IMR-90 (cell line): ENCODE results near the gene AKAP6. TPM values are rescaled to one million over a fixed set of nuclear protein-coding genes. Genes with fewer than 3 reads are reported as not detected.

Experiments used
- ATAC-seq: fragments of 200-7000 bp; cut with Tn5 transposase; 2 replicates; pipeline ENCODE4 v1.9.1; 2020; ENCODE audit warnings: low read depth, mild to moderate bottlenecking, moderate library complexity
- BruUV-seq: library from RNA; stranded (reverse); fragments of 400-500 nt; replicated peaks from 2 replicates; lab custom pipeline; 2021; lab: Mats Ljungman, UMichigan
- CTCF ChIA-PET: fragments of 300-600 bp; formaldehyde crosslinking; extraction: SDS; loops from one replicate; lab custom pipeline; 2021; ENCODE audit warnings: antibody characterized with exemption; lab: Yijun Ruan, JAX
- POLR2A ChIA-PET: fragments of 300-600 bp; sonication (Branson Sonifier 250); formaldehyde crosslinking; loops from one replicate; lab custom pipeline; 2022; ENCODE audit warnings: antibody characterized with exemption; ENCODE audit not compliant: unreplicated experiment; lab: Charles Lee
- DNase-seq: peaks from one replicate; pipeline ENCODE4 v3.0.0; 2013
- H2AFZ ChIP-seq: replicated peaks from 2 replicates; pipeline ENCODE3; 2013; ENCODE audit warnings: low read length, mild to moderate bottlenecking; ENCODE audit not compliant: poor library complexity
- H2AK5ac ChIP-seq: 2 replicates; pipeline ENCODE4 v1.6.1; 2013; ENCODE audit warnings: low read depth, low read length, inconsistent platforms
- H2AK9ac ChIP-seq: replicated peaks from 2 replicates; pipeline ENCODE3; 2013; ENCODE audit warnings: mild to moderate bottlenecking, low read depth, low read length, moderate library complexity; ENCODE audit not compliant: poor library complexity
- H2BK120ac ChIP-seq: 2 replicates; pipeline ENCODE4 v1.6.1; 2013; ENCODE audit warnings: low read depth, low read length, inconsistent platforms
- H2BK15ac ChIP-seq: 3 replicates; pipeline ENCODE4 v1.6.1; 2013; ENCODE audit warnings: low read depth, low read length, inconsistent platforms
- H2BK20ac ChIP-seq: 2 replicates; pipeline ENCODE4 v1.6.1; 2013; ENCODE audit warnings: low read depth, mild to moderate bottlenecking, inconsistent platforms, low read length, moderate library complexity
- H2BK5ac ChIP-seq: 2 replicates; pipeline ENCODE4 v1.6.1; 2013; ENCODE audit warnings: mild to moderate bottlenecking, low read depth, low read length, inconsistent platforms; ENCODE audit not compliant: poor library complexity, severe bottlenecking
- H3K14ac ChIP-seq: replicated peaks from 2 replicates; pipeline ENCODE4 v1.6.1; 2013; ENCODE audit warnings: low read depth, low read length, inconsistent platforms
- H3K18ac ChIP-seq: 2 replicates; pipeline ENCODE4 v1.6.1; 2013; ENCODE audit warnings: low read depth, low read length, control low read depth
- H3K23ac ChIP-seq: 2 replicates; pipeline ENCODE4 v1.6.1; 2013; ENCODE audit warnings: low read depth, low read length, inconsistent platforms
- H3K27ac ChIP-seq: 2 replicates; pipeline ENCODE4 v1.5.1; 2013; ENCODE audit warnings: mild to moderate bottlenecking, control low read depth, low read length; ENCODE audit not compliant: insufficient read depth
- H3K27me3 ChIP-seq: 2 replicates; pipeline ENCODE4 v1.6.1; 2013; ENCODE audit warnings: low read length; ENCODE audit not compliant: control insufficient read depth, insufficient read depth
- H3K36me3 ChIP-seq: 2 replicates; pipeline ENCODE4 v1.6.1; 2013; ENCODE audit warnings: low read length, mixed read lengths; ENCODE audit not compliant: control insufficient read depth, insufficient read depth
- H3K4ac ChIP-seq: 2 replicates; pipeline ENCODE4 v1.6.1; 2013; ENCODE audit warnings: low read depth, low read length, inconsistent platforms
- H3K4me1 ChIP-seq: 2 replicates; pipeline ENCODE4 v1.6.1; 2013; ENCODE audit warnings: low read length, mixed read lengths; ENCODE audit not compliant: control insufficient read depth, insufficient read depth
- H3K4me2 ChIP-seq: 2 replicates; pipeline ENCODE4 v1.6.1; 2013; ENCODE audit warnings: low read depth, mild to moderate bottlenecking, control low read depth, low read length, moderate library complexity
- H3K4me3 ChIP-seq: 2 replicates; pipeline ENCODE4 v1.5.1; 2013; ENCODE audit warnings: low read depth, mild to moderate bottlenecking, control low read depth, low read length, moderate library complexity; ENCODE audit not compliant: insufficient read depth
- H3K56ac ChIP-seq: 2 replicates; pipeline ENCODE4 v1.6.1; 2013; ENCODE audit warnings: low read length, inconsistent platforms; ENCODE audit not compliant: insufficient read depth; ENCODE audit errors: extremely low read depth
- H3K79me1 ChIP-seq, 2 experiments: 2 replicates each; pipeline ENCODE4 v1.6.1; 2013; ENCODE audit warnings: low read length in 2 of 2, inconsistent platforms in 1 of 2, low read depth in 1 of 2
- H3K9ac ChIP-seq: 2 replicates; pipeline ENCODE4 v1.6.1; 2013; ENCODE audit warnings: low read depth, low read length, control low read depth
- H3K9me1 ChIP-seq: 2 replicates; pipeline ENCODE4 v1.6.1; 2013; ENCODE audit warnings: low read length, inconsistent platforms; ENCODE audit not compliant: insufficient read depth
- H3K9me3 ChIP-seq: 2 replicates; pipeline ENCODE4 v1.6.1; 2013; ENCODE audit warnings: low read length; ENCODE audit not compliant: control insufficient read depth, insufficient read depth
- H4K20me1 ChIP-seq: 2 replicates; pipeline ENCODE4 v1.6.1; 2013; ENCODE audit warnings: low read length, inconsistent platforms; ENCODE audit not compliant: insufficient read depth
- H4K5ac ChIP-seq: 2 replicates; pipeline ENCODE4 v1.6.1; 2013; ENCODE audit warnings: mild to moderate bottlenecking, low read depth, low read length, control low read depth
- H4K8ac ChIP-seq, 2 experiments: 2 replicates each; pipeline ENCODE4 v1.6.1; 2013; ENCODE audit warnings: low read depth in 2 of 2, low read length in 2 of 2, control low read depth in 1 of 2, inconsistent platforms in 1 of 2
- H4K91ac ChIP-seq: 2 replicates; pipeline ENCODE4 v1.6.1; 2013; ENCODE audit warnings: low read depth, low read length, inconsistent platforms; ENCODE audit not compliant: insufficient read depth
- BHLHE40 ChIP-seq: fragments of 150-350 bp; IDR thresholded peaks from 2 replicates; pipeline ENCODE4 v1.6.1; 2016; ENCODE audit warnings: mild to moderate bottlenecking, low read depth, low read length
- CEBPB ChIP-seq: IDR thresholded peaks from 2 replicates; pipeline ENCODE4 v1.6.1; 2012; ENCODE audit warnings: low read depth, low read length, improper control_type of control experiment
- CHD1 ChIP-seq: IDR thresholded peaks from 2 replicates; pipeline ENCODE4 v1.6.1; 2012; ENCODE audit warnings: low read depth, low read length, improper control_type of control experiment
- CTCF ChIP-seq: conservative IDR thresholded peaks from 2 replicates; pipeline ENCODE4 v1.5.1; 2012; ENCODE audit warnings: mild to moderate bottlenecking, low read depth, low read length, improper control_type of control experiment
- ELK1 ChIP-seq: fragments of 150-350 bp; IDR thresholded peaks from 2 replicates; pipeline ENCODE4 v1.6.1; 2016; ENCODE audit warnings: low read depth, mild to moderate bottlenecking, low read length, moderate library complexity, borderline replicate concordance
- FOS ChIP-seq: fragments of 150-350 bp; IDR thresholded peaks from 2 replicates; pipeline ENCODE4 v1.6.1; 2016; ENCODE audit warnings: low read depth, low read length
- MAZ ChIP-seq: IDR thresholded peaks from 2 replicates; pipeline ENCODE4 v1.6.1; 2012; ENCODE audit warnings: low read depth, mild to moderate bottlenecking, low read length, improper control_type of control experiment, moderate library complexity, borderline replicate concordance
- MXI1 ChIP-seq: IDR thresholded peaks from 2 replicates; pipeline ENCODE4 v1.6.1; 2012; ENCODE audit warnings: low read depth, mild to moderate bottlenecking, low read length, moderate library complexity, borderline replicate concordance
- NFE2L2 ChIP-seq: fragments of 150-350 bp; IDR thresholded peaks from 2 replicates; pipeline ENCODE4 v1.6.1; 2016; ENCODE audit warnings: low read depth, mild to moderate bottlenecking, low read length
- POLR2A ChIP-seq: IDR thresholded peaks from 2 replicates; pipeline ENCODE4 v1.6.1; 2012; ENCODE audit warnings: mild to moderate bottlenecking, low read depth, low read length
- RAD21 ChIP-seq: IDR thresholded peaks from 2 replicates; pipeline ENCODE4 v1.6.1; 2012; ENCODE audit warnings: low read length, improper control_type of control experiment
- RFX5 ChIP-seq: IDR thresholded peaks from 2 replicates; pipeline ENCODE4 v1.8.0; 2012; ENCODE audit warnings: low read depth, mild to moderate bottlenecking, low read length, moderate library complexity
- USF2 ChIP-seq: fragments of 150-350 bp; IDR thresholded peaks from 2 replicates; pipeline ENCODE4 v1.6.1; 2017; ENCODE audit warnings: mild to moderate bottlenecking, antibody characterized with exemption, low read length, low read depth
- WGBS, 2 experiments: methylation state at CpG; one replicate each; pipeline versions ENCODE4 v1.1.5 to v1.1.7; 2013; ENCODE audit warnings: missing lambda C conversion rate in 2 of 2; ENCODE audit not compliant: insufficient read length in 1 of 2; ENCODE audit errors: extremely low coverage in 2 of 2; 5-methylcytosine and 5-hydroxymethylcytosine counted together
- dilution Hi-C: fragments of 300-500 bp; cut with HindIII; formaldehyde crosslinking; loops from one replicate; pipeline ENCODE4 v1.14.3; 2018; ENCODE audit warnings: low sequenced_read_pairs; ENCODE audit not compliant: unreplicated experiment
- in situ Hi-C: fragments of 300-500 bp; cut with MboI; formaldehyde crosslinking; loops from 3 replicates; pipeline ENCODE4 v1.14.3; 2019; ENCODE audit warnings: low sequenced_read_pairs, inconsistent platforms, mixed read lengths
- intact Hi-C: fragments of 100-400 bp; cut with micrococcal nuclease; formaldehyde crosslinking; loops from 2 replicates; pipeline ENCODE4 v1.10.0; 2022
- polyA plus RNA-seq, 3 experiments: library from polyadenylated mRNA; depleted of rRNA; stranded (reverse); fragments of >200 nt; gene quantifications; 2 replicates each; pipeline ENCODE4 v1.2.3, GENCODE V29; 2012; ENCODE audit warnings: low replicate concordance in 1 of 3
- total RNA-seq: library from RNA; depleted of rRNA; stranded (reverse); fragments of >200 nt; gene quantifications from 2 replicates; pipeline ENCODE4 v1.2.3, GENCODE V29; 2012

AKAP6 gene
- total and polyA plus RNA-seq, 2 of the 4 experiments (the other 2 are of a cell fraction) = 0.22 to 1.6 TPM

GRCh38 chr14:32471181-32471580, 142.1 kb downstream of the AKAP6 start (continued):
- TF ChIP-seq RAD21 = no peak

- Histone ChIP-seq H2BK120ac (peak overlapping the region; percentile 95), H3K4ac (peak overlapping the region; percentile 97), H4K8ac (peak overlapping the region; percentile 69 to 71; a peak in 3 of 4 replicates), H4K20me1 (no peaks in the 10 kb centered on the region), H3K23ac (peak overlapping the region; percentile 82), H2BK20ac (peak overlapping the region; percentile 94), H3K4me3 (no peak overlapping the region), H3K14ac (peak overlapping the region; percentile 88), H4K91ac (peak overlapping the region; percentile 95), H2AK9ac (peak overlapping the region; percentile 12), H3K18ac (peak overlapping the region; percentile 62), H3K79me1 (no peaks in the 10 kb centered on the region), H3K27ac (peak overlapping the region; percentile 89; the same call in 1 of the 2 replicates), H3K4me1 (peaks cover 20% of the 10 kb centered on the region), H3K27me3 (no peaks in the 10 kb centered on the region), H3K4me2 (no peak overlapping the region), H2BK15ac (peak overlapping the region; percentile 71; the same call in 2 of the 3 replicates), H4K5ac (peak overlapping the region; percentile 76), H3K36me3 (no peaks in the 10 kb centered on the region), H3K9ac (no peak overlapping the region), H2BK5ac (peak overlapping the region; percentile 86), H3K56ac (peak overlapping the region; percentile 58; the same call in 1 of the 2 replicates), H2AK5ac (peak overlapping the region; percentile 93), H3K9me1 (peaks cover 7% of the 10 kb centered on the region), H3K9me3 (no peaks in the 10 kb centered on the region), H2AFZ (peak overlapping the region; percentile 24)
- dilution Hi-C loops (no loop called here), in situ Hi-C loops (loop anchor here (25.0 kb wide), 1 partner anchor 960 kb away; no protein-coding TSS in a partner anchor), intact Hi-C loops (loop anchor here (5.0 to 10.0 kb wide), 2 partner anchors 270 to 547 kb away; partner anchors contain the start of genes RNU6-7 and RNU6-8)
- ChIA-PET CTCF (interaction anchor here (0.5 to 2.2 kb wide), 3 partner anchors 38 to 1038 kb away, joined by 3 to 9 read pairs (median 3); no protein-coding TSS in a partner anchor), POLR2A (interaction anchor here (1.1 kb wide), 1 partner anchor 395 kb away, joined by 3 read pairs; the partner anchor contains the start of gene ARHGAP5)
- no peak for TF ChIP-seq CTCF
- no peak for TF ChIP-seq BHLHE40
- TF ChIP-seq CEBPB = no peak
- no peak for TF ChIP-seq CHD1
- no peak for TF ChIP-seq ELK1
- TF ChIP-seq MXI1 = no peak
- no peak for TF ChIP-seq POLR2A
- TF ChIP-seq NFE2L2 = no peak
- no peak for TF ChIP-seq MAZ
- no peak for TF ChIP-seq FOS
- TF ChIP-seq USF2 = no peak
- no peak for TF ChIP-seq RFX5
- no TSS peak for BruUV-seq
- no peak for DNase-seq
- WGBS, 2 experiments = no CpG with 5 or more reads among the region's 1 CpG
- no peak for ATAC-seq
Measured at GRCh38 chr14:32472076-32472475, 143.0 kb downstream of the AKAP6 start.
